Psoas muscle (tissue), 8 donors: ENCODE results near the gene GANC. TPM values are rescaled to one million over a fixed set of nuclear protein-coding genes. Genes with fewer than 3 reads are reported as not detected.

Experiments used
- ATAC-seq, 4 donors: fragments of 200-7000 bp; cut with Tn5 transposase; one replicate each; pipeline ENCODE4 v1.9.1; 2020; ENCODE audit warnings: moderate library complexity in 3 of 4, mild to moderate bottlenecking in 2 of 4
- DNase-seq, 2 donors: peaks; one replicate each; pipeline ENCODE4 v3.0.0-alpha.2; 2020
- H3K27ac ChIP-seq: fragments of 200-600 bp; one replicate; pipeline ENCODE4 v1.8.0; 2022
- H3K27me3 ChIP-seq, 3 donors: fragments of 200-600 bp in 1 of 3; one replicate each; pipeline versions ENCODE4 v1.6.1 to v1.8.0; 2013 to 2022; ENCODE audit warnings: low read length in 2 of 3, mild to moderate bottlenecking in 2 of 3, moderate library complexity in 1 of 3; ENCODE audit not compliant: insufficient read depth in 3 of 3
- H3K36me3 ChIP-seq, 2 donors: fragments of 200-600 bp in 1 of 2; one replicate each; pipeline versions ENCODE4 v1.6.1 to v1.8.0; 2013 to 2022; ENCODE audit warnings: low read depth in 1 of 2, mild to moderate bottlenecking in 1 of 2, moderate library complexity in 1 of 2; ENCODE audit not compliant: insufficient read depth in 1 of 2
- H3K4me1 ChIP-seq: fragments of 200-600 bp; one replicate; pipeline ENCODE4 v1.8.0; 2022
- H3K4me3 ChIP-seq: fragments of 200-600 bp; one replicate; pipeline ENCODE4 v1.8.0; 2022; ENCODE audit warnings: mild to moderate bottlenecking
- H3K9me3 ChIP-seq: fragments of 200-600 bp; one replicate; pipeline ENCODE4 v1.8.0; 2022
- CTCF ChIP-seq: fragments of 200-600 bp; IDR thresholded peaks from one replicate; pipeline ENCODE4 v1.8.0; 2022; ENCODE audit warnings: antibody characterized with exemption
- WGBS, 3 donors: extraction: QIAGEN DNeasy Blood & Tissue Kit; methylation state at CpG; one replicate each; pipeline versions ENCODE4 v1.1.6 to v1.1.7; 2013; 5-methylcytosine and 5-hydroxymethylcytosine counted together
- intact Hi-C, 2 donors: fragments of 100-400 bp; cut with DNase I; formaldehyde crosslinking; loops; one replicate each; pipeline versions ENCODE4 v1.11.0 to v1.14.2; 2022
- polyA plus RNA-seq, 3 donors: library from polyadenylated mRNA; stranded (reverse); fragments of 200-250 nt; gene quantifications; one replicate each; pipeline ENCODE4 v1.2.3, GENCODE V29; 2013
- total RNA-seq, 4 donors: library from RNA; stranded (reverse); fragmentation: NEBNext Ultra II Directional in 2 of 4; extraction: Animal tissue kit (Norgen Biotek cat#: 25700) in 2 of 4; gene quantifications; one replicate each; pipeline versions ENCODE4 v1.2.1 to v1.2.4, GENCODE V29; 2021 to 2023
- donor health status: healthy with polysubstance abuse.
- donor health status: DM: no; HTN: no; CAD: no; lungs with moderate emphysema.
- donor health status: Bipolar disorder and iron deficiency.
- donor health status: healthy.
- donor health status: DM: yes; HTN: yes; CAD: no.
- donor health status: DM: no; HTN: no; CAD: no.
- donor health status: DM: no; HTN: no; CAD: no.
- donor health status: DM: yes; HTN: yes; CAD: no.

The GANC gene
- total and polyA plus RNA-seq, 7 donors: 4.9 to 37.7 (median 20.3) TPM

- Histone ChIP-seq H3K4me3 (no peak overlapping the region), H3K4me1 (peaks cover 3% of the 10 kb centered on the region), H3K9me3 (no peaks in the 10 kb centered on the region), H3K27me3 (no peaks in the 10 kb centered on the region), H3K36me3 (peaks cover 4 to 95% of the 10 kb centered on the region in 2 donors), H3K27ac (no peak overlapping the region)
- 91 to 94% (median 91%) methylated on average over 5 of the region's 5 CpGs for WGBS, 3 donors
- ATAC-seq (no peak), DNase-seq (no peak)
- intact Hi-C loops: loop anchor here in 1 of 2 donors (5.0 kb wide), 1 partner anchor 42 kb away; no protein-coding TSS in a partner anchor
- no peak for TF ChIP-seq CTCF
These were observed 8.2 kb upstream of the GANC start for GRCh38 chr15:42264795-42265194.

GRCh38 chr15:42267286-42267685 is 5.7 kb upstream of the GANC start:
- H3K27me3 ChIP-seq: no peaks in the 10 kb centered on the region
- DNase-seq (no peak), ATAC-seq (no peak)
- peaks cover 28% of the 10 kb centered on the region for H3K4me1 ChIP-seq
- peaks cover 3 to 82% of the 10 kb centered on the region in 2 donors for H3K36me3 ChIP-seq
- no peak overlapping the region for H3K4me3 ChIP-seq
- no peak for TF ChIP-seq CTCF
- H3K27ac ChIP-seq: no peak overlapping the region
- no peaks in the 10 kb centered on the region for H3K9me3 ChIP-seq
- intact Hi-C loops: no loop called here

GRCh38 chr15:42270551-42270950 is 2.5 kb upstream of the GANC start:
- intact Hi-C loops: loop anchor here (5.0 to 10.0 kb wide), 3 partner anchors 117 to 214 kb away; no protein-coding TSS in a partner anchor
- 46 to 49% (median 47%) methylated on average over 2 of the region's 2 CpGs for WGBS, 3 donors
- Histone ChIP-seq H3K4me3 (no peak overlapping the region), H3K9me3 (no peaks in the 10 kb centered on the region), H3K4me1 (peaks cover 32% of the 10 kb centered on the region), H3K27ac (no peak overlapping the region), H3K36me3 (peaks cover 3 to 49% of the 10 kb centered on the region in 2 donors), H3K27me3 (no peaks in the 10 kb centered on the region)
- no peak for DNase-seq
- ATAC-seq: no peak
- no peak for TF ChIP-seq CTCF

GRCh38 chr15:42270996-42271395 is 2.0 kb upstream of the GANC start:
- 69 to 74% (median 70%) methylated on average over 5 of the region's 5 CpGs for WGBS, 3 donors
- no peak for DNase-seq
- no peak for TF ChIP-seq CTCF
- no peak for ATAC-seq
- Histone ChIP-seq H3K4me1 (peaks cover 36% of the 10 kb centered on the region), H3K9me3 (no peaks in the 10 kb centered on the region), H3K4me3 (peak overlapping the region; percentile 73), H3K27ac (peak overlapping the region; percentile 38), H3K27me3 (no peaks in the 10 kb centered on the region), H3K36me3 (peaks cover under 1 to 45% of the 10 kb centered on the region in 2 donors)
- intact Hi-C loops: loop anchor here (5.0 to 10.0 kb wide), 3 partner anchors 116 to 214 kb away; no protein-coding TSS in a partner anchor
